CD1c-positive myeloid dendritic cell (primary cell): ENCODE data around the gene CRACR2B.

ENCODE experiments used
- DNase-seq: peaks from one replicate; pipeline ENCODE4 v3.0.0-alpha.2; 2016; ENCODE audit errors: extremely low spot score

Gene CRACR2B

DNA sequence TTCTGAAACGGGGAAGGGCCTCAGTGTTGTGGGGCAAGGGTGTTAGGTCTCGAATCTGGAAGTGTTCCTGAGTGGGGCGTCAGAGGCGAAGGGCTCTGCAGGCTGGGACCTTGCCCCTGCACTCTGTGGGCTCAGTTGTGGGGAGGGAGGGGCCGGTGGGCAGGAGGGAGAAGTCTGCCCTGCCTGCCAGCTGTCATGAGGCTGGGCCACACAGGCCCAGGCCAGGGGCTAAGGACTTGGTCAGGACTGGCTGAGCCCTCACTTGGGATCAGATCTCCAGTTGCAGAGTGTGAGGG, at the start of gene CRACR2B:
Gene CRACR2B, plus strand, starts transcription at position 23 of the 296 bp plus-strand sequence. CDS start 689 bp downstream, outside the sequence.
- DNase-seq, result no peak

DNA sequence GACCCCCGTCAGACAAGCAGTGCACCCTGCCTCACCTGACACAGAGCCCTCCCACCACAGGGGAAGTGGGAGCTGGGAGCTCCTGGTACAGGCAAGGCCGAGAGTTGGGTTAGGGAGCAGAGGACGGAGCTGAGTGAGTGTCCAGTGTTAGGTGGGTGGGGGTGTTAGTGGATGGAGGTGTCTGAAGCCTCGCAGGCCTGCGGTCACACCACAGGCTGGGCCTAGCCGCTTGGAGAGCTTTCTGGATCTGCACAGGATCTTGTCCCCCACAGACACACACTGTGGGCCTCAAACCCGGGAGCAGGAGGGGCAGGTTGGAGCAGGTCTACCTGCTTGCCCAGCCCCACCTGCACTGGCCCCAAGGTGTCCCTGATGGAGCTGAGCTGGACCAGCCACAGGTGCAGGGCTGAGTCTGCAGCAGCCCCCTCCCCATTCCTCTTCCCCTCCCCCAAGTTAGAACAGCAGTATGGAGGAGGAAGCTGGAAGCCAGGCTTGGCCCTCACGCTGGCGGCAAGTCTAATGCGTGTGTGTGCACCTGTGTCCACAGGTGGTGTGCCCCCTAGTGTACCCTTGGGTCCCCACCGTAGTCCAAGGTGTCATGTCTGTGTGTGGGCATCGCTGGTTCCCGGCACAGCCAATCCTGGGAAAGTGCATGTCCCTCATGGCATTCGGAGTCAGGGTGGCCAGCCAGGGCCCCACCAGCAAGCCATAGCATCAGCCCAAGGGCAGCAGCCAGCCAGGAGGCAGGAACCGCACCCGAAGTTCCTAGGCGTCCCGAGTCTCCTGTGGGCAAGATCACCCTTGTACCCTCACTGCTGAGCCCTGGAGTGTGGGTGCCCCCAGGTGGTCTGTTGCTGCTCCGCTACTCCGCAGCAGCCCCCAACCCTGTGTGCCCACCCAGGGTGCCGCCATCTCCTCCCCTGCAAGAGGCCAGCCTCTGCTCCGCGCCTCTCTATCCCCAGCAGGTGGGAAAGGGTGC, 48.5 kb upstream of the CRACR2B start:
- no peak for DNase-seq

DNA sequence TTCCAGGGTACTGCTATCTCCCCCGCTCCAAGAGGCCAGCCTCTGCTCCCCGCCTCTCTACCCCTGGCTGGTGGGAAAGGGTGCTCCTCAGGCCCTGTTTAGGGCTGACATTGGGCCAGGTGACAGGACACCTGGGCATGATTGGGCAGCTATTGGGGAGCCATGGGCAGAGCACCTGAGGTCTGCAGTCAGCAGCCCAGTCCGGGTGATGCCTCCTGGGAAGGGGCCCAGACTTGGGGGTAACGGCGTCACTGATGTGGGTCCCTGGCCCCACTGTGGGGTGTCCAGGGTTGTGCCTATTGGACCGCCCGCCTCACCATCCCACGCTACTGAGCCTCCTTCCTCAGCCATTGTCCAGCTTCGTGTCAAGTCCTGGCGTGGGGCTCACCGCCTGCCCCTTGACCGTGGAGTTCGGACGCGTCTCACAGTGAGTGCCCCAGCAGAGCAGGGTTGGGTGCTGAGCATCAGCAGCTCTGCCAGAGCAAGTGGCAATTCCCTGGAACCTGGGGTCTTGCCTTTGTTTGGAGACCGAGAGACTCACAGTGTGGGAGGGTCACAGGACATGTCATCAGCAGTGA, 47.7 kb upstream of the CRACR2B start:
- DNase-seq, result no peak

DNA sequence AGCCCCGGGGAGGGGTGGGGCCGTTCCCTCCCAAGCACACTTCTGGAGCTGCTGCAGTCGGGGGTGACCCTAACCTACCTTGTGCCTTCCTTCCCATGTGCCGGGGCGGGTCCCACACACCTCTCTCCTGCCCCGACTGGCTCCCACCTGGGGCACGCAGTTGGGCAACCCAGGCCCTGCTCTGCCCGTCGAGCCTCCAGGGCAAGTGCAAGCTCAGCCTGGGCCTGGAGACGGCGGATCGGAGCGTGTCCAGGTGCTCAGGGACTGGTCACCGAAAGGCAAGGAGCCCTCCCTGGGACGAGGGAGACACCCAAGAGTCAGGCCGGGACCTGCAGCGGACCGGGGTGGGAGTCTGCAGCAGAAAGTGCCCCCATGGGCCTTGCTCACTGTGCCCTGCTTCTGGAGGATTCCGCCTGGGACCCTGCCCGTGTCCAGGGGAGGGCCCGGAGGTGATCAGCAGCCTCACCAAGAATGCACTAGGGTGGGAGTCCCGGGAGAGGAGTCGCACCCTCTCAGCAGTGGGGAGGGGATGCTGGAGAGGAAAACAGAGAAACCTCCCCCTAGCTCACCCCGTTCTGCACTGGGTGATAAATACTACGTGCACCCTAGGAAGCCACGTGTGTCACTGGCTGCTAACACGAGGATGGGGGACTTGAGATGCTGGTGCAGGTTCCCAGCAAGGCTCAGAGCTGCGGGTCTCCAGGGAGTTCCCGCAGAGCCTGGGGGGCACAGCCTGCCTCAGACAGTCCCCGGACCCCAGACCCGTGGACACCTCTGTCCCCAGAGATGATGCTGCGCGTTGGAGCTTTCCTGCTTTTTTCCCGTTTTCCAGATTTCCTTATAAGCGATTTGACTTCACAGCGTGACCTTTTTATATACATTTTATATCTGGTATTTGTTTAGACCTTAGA, 45.2 kb upstream of the CRACR2B start:
- DNase-seq, result no peak

DNA sequence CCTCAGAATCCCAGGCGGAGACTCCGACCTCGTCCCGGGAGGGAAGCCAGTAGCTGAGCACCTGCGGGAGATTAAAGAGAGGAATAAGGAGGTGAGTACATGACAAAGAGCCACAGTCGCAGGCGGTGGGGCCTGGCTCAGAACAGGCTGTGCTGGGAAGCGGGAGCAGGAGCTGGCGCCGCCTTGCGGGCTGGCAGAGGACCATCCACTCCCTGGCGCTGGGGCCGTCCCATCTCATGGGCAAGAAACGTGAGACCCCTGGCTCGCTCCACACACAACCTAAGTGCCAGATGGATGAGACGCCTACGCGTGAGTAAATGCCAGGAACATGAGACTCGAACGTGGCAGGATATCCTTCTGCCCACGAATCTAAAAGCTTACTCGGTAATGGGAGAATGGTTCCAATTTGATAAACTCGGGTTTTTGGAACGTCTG, 44.1 kb upstream of the CRACR2B start:
- no peak for DNase-seq

DNA sequence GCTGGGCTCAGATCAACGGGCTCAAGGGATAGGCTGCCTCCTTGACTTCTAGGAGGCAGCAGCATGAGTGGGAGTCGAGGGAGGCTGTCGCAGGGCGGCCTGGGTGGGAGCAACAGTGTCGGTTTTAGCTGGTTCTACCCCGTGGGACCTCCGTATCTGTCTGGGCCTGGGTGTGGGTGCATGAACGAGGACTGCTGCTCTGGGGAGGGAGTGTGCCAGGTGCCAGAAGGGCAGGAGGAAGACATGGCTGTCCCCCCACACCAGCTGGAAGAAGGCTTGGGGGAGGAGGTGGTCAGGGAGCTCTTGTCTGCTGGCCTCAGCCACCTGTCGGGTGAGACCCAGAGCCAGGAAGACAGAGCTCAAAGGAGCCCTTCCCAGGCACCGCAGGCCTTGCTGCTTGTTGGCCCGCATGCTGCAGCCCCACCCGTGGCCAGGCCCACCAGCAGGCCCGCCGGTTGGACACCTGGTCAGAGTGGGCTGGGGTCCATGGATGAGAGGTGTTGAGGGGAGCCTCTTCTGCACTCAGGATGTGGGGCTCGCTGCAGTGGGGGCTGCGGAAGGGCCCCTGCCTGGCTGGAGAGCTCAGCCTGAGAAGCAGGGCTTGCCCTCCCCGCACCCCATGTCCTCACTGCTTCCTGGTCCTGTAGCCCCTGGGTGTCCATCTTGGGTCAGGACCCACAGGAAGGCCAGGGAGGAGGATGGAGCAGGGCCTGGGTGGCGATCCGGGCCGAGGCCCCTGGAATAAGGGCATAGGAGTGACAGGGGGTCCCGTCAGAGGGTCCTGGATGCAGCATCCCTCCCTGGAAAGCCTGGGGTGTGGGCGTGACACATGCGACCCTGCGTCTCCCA, 41.3 kb upstream of the CRACR2B start:
- DNase-seq, result no peak

DNA sequence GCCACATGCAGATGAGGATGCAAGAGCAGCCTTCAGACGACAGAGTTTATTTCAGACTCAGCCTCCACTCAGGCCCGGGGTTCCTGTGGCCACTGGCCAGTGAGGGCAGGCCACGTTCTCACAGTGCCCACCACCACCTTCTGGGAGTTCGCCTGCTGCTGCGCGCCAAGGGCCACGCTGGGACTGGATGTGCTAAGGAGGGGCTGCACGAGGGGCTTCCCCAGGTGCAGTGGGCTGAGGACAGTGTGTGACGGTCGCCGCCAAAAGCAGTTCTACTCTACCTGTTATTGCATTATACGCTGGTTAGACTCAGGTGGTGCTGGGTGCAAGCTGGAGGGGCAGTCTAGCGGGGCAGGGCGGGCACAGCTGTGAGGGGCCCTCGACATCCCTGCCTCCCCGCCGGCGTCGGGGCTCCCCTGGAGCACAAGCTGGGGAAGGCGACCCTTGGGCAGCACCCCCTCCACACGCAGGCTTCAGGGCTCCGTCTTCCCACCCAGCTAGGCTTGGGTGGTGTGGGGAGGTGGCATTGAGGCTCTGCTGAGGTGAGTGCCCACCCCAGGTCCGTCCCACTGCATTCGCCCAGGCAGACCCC, 40.5 kb upstream of the CRACR2B start:
- DNase-seq, result no peak

DNA sequence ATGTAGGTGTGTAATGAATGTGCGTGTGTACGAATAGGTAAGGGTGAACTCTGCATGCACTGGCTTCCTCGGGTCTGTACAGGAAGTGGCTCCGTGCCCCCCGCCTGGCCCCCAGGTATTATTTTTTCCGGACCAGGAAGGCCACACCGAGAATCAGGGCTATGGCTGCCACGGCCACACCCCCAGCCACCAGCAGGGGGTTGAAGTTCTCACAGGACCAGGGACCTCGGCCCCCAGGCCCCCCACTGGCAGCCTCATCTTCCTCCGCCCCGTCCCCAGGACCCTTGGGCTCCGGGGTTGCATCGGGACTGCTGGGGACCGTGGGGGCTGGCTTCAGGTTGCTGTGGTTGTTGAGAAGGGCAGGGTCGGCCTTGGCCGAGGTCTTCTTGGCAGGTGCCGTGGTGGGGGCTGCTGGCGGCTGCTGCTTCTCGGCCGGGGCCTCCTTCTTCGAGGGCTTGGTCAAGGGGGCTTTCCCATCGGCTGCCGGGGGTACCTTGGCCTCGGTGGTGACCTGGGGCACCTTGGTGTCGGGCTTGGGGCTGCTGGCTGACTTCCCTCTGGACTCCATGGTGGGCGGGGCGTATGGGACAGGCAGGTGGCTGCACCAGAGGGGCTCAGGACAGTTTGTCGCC, 39.6 kb upstream of the CRACR2B start:
- DNase-seq, result no peak

DNA sequence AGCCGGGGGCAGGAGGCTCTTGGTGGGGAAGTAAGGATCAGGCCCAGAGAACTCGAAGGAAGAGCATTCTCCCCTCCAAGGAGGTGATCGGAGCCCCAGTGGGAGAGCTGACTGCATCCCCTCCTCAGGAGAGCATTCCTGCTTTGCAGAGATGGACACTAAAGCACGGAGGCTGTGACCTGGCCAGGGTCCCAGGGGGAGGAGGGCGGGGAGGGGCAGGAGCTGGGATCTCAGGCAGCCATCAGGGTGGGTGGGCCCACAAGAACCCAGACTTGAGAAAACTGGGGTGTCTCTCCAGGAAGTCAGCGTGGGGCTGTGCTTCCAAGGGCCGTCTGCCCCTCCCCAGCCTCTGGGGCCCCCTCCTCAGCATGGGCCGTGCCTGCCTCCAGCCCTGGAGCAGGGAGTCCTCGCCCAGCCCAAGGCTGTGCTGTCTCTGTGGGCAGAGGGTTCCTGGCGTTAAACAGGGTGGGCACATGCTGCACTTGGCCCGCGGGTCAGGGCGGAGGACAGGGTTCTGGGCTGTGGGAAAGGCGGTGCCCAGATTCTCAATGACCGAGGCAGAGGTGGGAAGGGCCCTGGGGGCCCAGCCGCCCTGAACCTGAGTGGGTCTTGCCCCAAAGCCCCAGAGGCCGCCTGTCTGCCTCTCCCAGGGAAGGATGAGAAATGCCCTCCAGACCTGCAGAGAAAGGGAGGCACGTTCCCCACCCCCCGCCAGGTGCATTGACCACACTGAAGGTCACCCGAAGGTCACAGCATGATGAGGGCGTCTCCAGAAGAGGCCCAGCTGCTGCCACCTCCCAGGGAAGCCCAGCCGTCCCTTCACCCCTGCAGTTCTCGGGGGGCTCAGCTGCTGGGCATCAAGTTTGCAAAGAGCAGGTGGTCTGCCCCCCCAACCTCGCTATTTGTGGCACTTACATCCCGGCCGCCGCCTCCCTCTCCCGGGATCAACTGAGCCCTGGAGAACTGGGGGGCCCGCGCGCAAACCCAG, 38.5 kb upstream of the CRACR2B start:
- no peak for DNase-seq

DNA sequence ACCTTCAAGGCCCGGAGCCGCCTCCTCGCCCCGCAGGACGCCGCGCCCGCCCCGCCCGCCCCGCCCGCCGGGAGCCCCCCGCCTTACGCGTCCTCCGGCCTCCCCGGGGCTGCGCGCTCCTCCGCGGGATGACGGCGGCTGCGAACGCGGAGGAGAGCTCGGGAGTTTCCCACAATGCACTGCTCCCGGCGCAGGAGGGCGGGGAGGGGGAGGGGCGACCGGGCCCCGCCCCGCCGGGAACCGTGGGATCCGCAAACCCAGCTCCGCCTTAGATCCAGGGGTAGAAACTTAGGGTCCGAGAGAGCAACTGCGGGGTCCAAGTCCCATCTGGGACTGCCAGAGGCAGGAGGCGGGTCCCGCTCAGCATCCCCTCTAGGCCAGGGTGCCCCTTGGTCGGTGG, 37.8 kb upstream of the CRACR2B start, which contains the start of gene CEND1:
Gene CEND1, minus strand, starts transcription at position 148 of the 400 bp plus-strand sequence. CDS start 1,514 bp downstream, outside the sequence.
- DNase-seq, result peak; percentile 44

DNA sequence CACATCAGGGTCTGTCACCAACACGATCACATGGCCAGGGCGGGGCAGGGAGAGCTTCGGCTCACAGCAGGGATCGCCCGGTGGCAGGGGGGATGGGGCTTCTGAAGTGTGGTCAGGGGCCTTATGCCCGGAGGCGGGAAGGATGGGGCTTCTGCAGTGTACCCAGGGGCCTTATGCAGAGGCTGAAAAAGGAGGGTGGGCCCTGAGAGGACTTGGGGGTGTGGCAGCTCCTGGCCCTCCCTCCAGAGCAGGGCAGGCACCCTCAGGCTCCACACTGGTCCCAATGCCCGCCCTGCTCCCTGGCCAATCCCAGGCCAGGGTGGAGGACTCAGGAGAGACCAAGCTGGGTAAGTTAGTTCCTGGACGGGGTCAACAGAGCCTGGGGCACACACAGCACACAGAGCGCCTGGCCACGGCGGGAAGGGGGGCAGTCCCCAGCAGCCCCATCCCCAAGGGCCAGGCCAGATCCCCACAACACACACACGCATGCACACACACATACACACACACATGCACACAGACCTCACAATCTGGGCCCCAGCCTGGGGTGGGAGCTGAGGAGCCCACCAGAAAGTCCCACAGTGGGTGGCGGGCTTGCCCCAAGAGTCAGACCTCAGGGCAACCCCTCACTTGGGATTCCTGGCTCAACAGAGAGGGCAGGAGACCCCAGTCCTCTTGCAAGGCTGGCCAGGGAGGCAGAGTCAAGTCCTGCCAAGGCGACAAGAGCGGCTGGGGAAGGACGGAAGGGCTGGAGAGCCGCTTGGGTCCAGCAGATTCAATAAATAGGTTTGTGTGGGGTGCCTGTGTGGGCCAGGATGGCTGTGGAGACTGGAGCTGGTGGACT, 36.8 kb upstream of the CRACR2B start:
- no peak for DNase-seq

DNA sequence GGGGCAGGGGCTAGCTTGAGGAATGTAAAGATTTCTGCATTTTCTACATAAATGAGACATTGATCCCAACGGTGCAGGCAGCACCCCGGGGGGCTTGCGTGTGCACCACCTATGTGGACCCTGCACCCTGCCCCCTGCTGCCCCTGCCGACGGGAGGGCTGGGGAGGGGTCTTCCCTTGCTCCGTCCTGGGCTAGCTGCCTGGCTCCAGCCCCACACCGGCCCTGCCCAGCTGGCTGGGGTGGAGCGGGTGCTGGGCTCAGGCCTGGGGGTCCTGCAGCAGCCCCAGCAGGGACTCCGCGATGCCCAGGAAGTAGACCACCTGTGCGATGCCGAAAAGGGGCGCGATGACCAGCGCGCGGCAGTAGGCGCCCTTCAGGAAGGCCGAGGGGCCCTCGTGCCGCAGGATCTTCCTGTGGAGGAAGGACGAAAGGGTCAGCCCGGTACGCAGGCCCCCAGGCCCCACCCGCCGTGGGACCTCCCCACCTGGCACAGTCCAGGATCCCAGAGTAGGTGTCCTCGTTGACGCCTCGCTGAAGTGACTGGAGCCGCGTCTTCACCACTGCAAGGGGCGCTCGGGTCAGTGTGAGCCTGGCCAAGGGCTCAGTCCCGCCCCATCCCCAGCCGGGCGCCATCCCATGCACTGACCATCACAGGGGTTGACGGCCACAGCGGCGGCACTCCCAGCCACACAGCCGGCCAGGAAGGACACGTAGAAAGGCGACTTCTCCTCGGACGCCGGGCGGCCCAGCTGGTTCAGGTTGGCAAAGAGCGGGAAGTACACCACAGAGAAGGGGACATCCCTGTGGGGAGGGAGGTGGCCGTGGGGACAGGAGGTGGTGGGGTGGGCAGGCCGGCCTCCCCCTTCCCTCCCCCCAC, 35.8 kb upstream of the CRACR2B start:
- no peak for DNase-seq

DNA sequence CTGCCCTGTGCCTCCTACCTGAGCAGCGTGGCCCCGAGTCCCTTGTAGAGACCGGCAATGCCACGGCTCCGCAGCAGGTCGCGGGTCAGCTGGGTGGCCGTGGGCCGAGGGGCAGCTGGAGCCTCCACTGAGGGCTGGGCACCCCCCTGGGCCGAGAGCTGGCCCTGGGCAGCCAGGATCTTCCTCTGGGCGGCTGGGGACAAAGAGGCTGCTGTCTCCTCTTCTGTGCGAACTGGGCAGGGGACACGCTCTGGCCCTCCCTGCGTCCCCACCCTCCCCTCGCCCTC, 35.2 kb upstream of the CRACR2B start:
- DNase-seq, result no peak

DNA sequence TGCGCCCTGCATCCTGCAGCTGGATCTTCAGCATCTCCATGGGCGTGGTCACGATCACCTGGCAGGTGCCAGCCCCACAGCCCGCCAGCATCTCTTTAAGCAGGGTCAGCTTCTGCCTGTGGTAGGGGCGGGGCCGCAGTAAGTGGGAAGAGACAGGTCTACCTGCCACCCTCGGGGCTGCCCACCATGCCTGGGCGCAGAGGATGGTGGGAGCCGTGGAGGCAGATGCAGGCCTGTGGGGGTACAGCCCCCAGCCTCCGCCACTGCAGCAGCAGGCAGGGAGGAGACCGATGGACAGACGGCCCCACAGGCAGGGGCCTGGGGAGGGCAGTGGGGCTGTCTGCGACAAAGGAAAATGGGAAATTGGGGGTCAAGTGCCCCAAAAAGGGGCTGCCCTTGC, 34.8 kb upstream of the CRACR2B start:
- no peak for DNase-seq

DNA sequence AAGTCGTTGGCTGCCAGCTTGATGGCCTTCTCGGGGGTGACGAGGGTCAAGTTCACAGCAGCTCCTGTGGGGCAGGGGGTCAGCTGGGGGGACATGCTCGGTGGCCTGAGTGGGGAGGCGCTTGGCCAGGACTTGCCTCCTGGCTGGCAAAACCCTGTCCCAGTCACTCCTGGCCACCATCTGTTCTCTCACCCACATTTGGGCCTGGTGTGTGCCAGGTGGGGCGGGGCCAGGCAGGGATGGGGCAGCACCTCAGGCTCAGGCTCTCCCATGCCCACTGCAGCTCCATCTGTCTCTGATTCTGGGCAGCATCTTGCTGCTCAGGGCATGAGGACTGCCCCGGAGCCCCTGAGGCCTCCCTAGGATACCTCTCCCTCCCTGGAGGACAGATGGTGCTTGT, 34.2 kb upstream of the CRACR2B start:
- no peak for DNase-seq

DNA sequence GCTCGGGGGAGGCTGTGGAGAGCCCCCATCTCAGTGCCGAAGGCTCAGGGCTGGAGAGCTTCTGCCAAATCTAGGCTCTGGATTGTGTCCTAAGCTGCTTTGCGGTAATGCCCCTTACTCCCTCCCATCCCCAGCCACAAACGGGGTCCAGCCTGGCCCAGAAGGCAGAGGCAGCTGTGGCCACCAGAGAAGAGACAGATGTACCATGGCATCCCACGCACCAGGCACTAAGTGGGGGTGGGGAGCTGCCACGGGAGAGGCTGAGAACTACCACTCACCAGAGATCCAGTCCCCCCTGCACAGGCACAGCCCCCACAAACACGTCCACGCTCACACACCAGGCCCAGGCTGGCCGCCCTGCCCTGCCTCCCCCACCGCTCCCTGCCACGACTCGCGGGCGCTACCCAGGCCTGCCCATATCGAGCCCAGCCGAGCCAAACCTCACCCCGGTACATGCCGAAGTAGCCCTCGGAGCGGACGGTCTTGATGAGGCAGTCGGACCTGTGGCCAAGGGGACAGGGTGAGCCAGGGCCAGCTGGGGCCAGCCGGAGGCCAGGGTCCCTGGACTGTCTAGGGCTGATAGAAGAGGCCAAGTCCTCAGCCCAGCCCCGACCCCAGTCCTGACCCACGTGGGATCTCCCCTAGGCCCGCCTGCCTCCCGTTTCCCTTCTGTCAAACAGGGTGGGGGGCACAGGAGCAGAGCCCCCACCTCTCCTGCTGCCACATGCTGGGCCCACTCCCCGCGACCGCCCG, 33.5 kb upstream of the CRACR2B start:
- no peak for DNase-seq
